NCI-H128 (cell line): ENCODE results near the gene VPREB3.

Source experiments
- DNase-seq: peaks from one replicate; lab custom pipeline; 2025; ENCODE audit not compliant: unreplicated experiment; lab: John Stamatoyannopoulos, UW

VPREB3 gene, protein sequence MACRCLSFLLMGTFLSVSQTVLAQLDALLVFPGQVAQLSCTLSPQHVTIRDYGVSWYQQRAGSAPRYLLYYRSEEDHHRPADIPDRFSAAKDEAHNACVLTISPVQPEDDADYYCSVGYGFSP

DNA sequence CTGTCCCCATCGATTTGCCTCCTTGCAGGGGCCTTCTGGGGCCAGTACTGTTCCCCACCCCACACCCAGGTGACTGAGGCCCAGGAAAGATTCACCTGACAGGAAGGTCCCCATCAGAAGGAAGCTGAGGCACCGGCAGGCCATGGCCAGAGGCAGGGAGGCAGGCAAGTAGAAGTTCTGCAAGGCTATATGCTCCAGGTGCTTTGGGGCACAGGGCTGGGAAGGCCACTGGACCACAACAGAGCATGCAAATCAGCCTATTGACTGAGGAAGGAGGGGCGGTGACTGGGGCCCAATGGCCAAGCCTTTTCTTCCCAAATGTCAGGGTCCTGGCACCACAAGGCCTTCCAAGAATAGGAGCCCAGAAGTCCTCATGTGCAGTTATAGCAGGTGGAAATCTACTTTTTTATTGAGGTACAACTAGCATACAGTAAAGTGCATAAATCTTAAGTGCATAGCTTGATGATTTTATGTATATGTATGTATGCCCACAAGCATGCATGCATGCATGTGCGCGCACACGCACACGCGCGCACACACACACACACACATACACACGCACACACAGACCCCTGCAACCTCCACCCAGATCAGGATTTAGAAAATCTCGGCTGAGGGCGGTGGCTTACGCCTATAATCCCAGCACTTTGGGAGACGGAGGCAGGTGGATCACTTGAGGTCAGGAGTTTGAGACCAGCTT, at the start of gene VPREB3:
Gene VPREB3 (minus strand): TSS at position 206 of the 700 bp plus-strand sequence. CDS start 62 bp downstream, at position 144.
- no peak for DNase-seq

GRCh38 chr22:23803001-23803819, 49.0 kb upstream of the VPREB3 start:
- no peak for DNase-seq

DNA sequence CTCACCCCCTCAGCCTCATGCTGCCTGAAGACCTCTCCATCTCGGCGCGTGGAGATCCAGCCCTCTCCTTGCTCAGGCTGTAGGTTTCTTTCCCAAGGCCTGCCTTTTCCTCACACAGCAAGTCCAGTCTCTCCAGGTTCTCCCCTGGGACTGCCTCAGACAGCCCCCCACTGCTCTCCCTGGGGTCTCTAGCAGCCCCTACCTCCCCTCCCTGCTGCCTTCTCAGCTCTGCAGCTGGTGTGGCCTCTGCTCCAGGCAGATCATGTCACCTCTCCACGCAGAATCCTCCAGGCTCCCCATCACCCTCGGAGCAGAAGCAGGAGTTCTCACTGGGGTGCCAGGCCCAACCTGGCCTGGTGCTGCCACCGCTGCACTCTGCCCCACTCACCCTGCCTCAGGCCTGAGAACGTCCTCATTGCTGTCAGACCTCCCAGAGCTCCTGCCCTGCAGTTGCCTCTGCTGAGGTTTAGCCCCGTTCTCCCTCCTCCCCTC, 47.7 kb upstream of the VPREB3 start:
- DNase-seq = no peak

GRCh38 chr22:23801238-23801821, 47.1 kb upstream of the VPREB3 start:
- DNase-seq = no peak

GRCh38 chr22:23800297-23801237, 46.3 kb upstream of the VPREB3 start:
- DNase-seq = no peak

- no peak for DNase-seq
These were observed 42.2 kb upstream of the VPREB3 start for GRCh38 chr22:23796461-23796860.

DNA sequence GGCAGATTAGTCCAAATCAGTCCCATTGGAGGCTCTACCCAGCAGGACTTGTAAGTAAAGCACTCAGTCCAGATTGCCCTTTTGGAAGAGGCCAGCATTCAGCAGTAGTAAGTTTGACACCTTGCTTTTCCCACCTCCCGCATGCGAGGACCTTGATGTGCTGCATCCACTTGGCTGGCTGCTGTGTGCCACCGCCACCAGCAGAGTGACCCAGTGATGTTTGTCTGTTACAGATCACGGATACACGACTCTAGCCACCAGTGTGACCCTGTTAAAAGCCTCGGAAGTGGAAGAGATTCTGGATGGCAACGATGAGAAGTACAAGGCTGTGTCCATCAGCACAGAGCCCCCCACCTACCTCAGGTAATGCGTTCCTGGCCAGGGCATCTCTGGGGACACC, 39.1 kb upstream of the VPREB3 start:
- no peak for DNase-seq

DNA sequence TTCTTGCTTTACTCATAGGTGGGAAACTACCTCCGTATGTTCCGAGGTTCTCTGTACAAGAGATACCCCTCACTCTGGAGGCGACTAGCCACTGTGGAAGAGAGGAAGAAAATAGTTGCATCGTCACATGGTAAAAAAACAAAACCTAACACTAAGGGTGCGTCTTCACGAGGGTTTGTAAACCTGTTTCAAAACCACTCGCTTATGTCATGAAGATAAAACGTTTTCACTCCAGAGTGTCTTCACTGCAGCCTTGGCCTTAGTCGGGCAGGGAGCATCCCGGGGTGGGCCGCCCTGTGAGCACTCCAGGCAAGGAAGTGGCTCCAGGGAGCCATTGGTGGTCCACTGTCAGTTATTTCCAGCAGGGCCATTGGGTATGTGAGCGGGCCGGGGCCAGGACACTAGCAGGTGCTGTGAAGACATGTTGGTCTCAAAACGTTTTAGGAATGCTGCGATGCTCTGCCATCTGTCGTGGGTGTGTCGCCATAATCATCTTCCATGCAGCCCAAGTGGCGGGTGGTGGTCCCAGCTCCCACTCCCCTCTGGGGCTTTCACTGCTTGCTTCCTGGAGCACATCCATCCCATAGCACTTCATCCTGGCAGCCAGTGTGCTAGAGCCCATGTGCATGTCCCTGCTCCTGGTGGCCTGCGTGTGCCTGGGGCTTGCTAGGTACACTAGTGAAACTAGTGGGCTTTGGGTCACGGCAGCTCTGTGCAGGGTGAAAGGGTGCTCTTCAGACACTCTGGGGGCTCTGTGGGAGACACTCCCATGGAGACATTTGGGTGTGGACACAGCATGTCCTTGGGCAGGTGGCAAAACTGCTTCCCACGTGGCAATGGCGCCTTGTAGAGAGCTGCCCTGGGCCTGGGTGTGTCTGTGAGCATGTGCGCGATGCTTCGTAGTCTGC, 37.8 kb upstream of the VPREB3 start:
- no peak for DNase-seq

DNA sequence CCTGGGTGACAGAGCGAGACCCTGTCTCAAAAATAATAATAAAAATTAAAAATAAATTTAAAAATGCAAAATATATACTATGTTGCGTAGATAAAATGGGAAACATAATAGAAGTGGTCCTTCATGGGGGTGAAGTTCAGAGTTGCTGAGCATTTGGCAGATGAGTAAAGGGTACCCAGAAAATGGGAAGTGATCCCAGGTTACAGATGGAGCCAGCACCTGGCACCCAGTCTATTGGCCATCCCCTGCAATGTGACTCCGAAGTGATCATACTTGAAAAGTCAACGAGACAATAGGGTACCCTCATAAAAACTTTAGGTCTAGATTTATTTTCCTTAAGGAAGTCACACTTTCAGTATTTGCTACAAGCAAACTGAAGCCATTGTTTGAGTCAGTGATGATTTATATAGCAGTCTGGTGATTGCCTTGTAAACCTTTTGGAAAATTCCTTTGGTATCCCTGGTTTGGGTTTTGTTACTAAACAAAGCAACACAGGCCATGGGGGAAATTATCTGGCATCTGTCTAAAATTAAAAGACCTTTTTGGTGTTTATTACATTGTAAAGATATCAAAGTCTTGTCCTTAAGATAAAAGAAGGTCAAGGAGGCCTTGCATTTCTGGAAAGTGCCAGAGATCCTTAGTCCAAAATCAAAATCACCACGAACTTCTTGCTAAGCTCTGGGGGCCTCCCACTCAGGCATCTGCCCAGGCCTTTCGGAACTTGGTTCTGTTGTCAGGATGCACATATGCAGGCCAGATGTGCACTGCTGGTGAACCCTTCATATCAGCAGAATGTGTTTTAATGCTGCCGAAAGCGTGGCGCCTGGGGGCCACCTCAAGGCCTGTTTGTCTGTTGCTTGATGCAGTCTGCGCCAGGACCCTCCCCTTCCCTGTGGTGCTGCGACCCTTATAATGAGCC, 36.9 kb upstream of the VPREB3 start:
- no peak for DNase-seq

DNA sequence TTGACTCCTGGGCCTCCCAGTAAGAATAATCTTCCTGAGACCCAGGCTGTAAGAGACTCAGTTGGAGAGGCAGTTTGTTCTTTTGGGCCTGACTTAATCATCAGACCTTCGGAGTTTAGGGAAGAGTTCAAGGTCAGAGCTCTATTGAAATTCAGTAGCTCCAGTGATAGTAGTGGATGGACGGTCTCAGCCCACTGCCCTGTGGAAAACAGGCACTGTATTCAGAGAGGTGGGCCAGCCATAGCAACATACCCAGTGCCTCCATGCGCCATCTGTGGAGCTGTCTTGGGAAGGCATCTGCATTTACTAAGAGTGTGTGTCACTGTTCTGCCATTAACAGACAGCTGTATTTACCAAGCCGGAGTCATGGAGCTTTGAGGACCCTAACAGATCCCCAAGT, 35.4 kb upstream of the VPREB3 start:
- DNase-seq = no peak

GRCh38 chr22:23789121-23789520, 34.9 kb upstream of the VPREB3 start:
- no peak for DNase-seq

GRCh38 chr22:23787910-23788309, 33.7 kb upstream of the VPREB3 start:
- no peak for DNase-seq

GRCh38 chr22:23787600-23787896, 33.3 kb upstream of the VPREB3 start:
- no peak for DNase-seq

GRCh38 chr22:23786752-23787599, 32.8 kb upstream of the VPREB3 start, which contains the start of gene SMARCB1:
Gene SMARCB1 (plus strand): TSS chr22:23786966. CDS start chr22:23787170, 204 bp downstream.
- DNase-seq = peak; percentile 45

DNA sequence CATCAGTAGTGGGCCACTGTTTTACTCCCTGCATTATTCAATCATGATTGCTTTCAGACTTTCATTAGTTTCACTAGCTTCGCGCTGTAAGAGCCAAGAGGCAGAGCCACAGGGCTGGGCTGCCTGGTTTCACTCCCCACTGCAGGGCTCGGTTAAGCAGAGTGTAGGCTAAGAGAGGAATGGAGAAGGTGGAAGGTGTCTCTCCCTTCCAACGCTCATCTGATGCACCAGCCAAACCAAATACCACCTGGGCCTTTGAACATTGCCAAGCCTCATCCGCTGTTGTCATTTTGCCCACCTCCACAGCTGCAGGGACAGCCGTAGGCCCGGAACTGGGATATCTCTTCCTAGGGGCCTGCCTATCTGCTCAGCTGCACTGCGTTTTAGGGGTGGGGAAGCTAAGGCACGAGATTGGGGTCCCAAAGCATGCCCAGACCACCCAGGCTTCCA, 32.1 kb upstream of the VPREB3 start:
- DNase-seq = no peak

DNA sequence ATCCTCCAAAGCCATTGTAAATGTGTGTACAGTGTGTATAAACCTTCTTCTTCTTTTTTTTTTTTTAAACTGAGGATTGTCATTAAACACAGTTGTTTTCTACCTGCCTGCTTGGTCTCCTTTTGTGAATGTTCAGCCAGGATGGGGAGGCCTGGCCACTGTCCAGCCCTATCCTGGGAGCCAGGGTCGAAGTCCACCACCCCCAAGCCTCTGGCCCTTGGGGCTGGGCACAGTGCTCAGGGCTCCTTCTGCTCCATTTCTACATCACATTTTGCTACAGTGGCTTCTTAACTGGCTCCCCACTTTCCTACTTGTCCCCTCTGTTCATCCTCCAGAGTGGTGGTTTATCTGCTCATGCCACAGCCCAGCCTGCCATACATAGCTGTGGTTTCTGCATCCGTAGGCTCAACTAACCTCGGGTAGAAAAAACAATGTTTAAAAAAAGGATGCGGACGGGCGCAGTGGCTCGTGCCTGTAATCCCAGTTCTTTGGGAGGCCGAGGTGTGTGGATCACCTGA, 30.0 kb upstream of the VPREB3 start:
- no peak for DNase-seq
